ENCODE measurements around the gene RPL35.

Gene RPL35

GRCh38 chr9:124877021-124877782 lies 15.4 kb upstream of the RPL35 start:
- TF ChIP-seq, protein P1, sequence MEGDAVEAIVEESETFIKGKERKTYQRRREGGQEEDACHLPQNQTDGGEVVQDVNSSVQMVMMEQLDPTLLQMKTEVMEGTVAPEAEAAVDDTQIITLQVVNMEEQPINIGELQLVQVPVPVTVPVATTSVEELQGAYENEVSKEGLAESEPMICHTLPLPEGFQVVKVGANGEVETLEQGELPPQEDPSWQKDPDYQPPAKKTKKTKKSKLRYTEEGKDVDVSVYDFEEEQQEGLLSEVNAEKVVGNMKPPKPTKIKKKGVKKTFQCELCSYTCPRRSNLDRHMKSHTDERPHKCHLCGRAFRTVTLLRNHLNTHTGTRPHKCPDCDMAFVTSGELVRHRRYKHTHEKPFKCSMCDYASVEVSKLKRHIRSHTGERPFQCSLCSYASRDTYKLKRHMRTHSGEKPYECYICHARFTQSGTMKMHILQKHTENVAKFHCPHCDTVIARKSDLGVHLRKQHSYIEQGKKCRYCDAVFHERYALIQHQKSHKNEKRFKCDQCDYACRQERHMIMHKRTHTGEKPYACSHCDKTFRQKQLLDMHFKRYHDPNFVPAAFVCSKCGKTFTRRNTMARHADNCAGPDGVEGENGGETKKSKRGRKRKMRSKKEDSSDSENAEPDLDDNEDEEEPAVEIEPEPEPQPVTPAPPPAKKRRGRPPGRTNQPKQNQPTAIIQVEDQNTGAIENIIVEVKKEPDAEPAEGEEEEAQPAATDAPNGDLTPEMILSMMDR (IDR thresholded peaks at IDR 0.05), result no peak
- peaks cover 89% of the 10 kb centered on the region for H3K36me3 ChIP-seq
- H3K27me3 ChIP-seq, result no peaks in the 10 kb centered on the region
- no peaks in the 10 kb centered on the region for H3K4me1 ChIP-seq (ENCODE audit: control insufficient read depth in 1 of 2, insufficient read depth in 1 of 2, low read depth in 1 of 2, low read length in 1 of 2)
- H3K9me3 ChIP-seq, result no peaks in the 10 kb centered on the region
- no peak overlapping the region for H3K4me3 ChIP-seq (ENCODE audit: low read depth in 1 of 2, low read length in 1 of 2)
- H3K27ac ChIP-seq, result no peak overlapping the region

DNA sequence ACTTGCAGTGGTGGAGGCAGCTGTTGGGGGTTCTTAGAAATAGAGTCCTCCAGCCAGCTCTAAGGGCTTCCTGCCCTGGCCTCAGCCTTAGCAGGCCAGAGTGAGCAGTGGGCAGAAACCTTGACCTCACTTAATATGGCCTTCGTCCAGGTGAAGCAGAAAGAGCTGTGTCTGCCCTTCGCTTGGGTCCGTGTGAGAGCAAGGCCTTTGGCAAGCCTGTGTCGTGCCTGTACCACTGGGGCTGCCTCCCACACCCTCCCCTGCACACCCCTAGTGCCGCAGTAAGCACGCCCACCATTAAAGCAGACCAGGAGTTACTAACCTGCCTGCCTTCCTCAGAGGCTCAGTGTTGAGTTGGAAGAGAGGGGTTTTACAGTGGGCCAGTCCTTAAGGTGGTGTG lies 13.7 kb upstream of the RPL35 start:
- no peaks in the 10 kb centered on the region for H3K9me3 ChIP-seq
- no peaks in the 10 kb centered on the region for H3K27me3 ChIP-seq
- TF ChIP-seq, protein P1 (IDR thresholded peaks at IDR 0.05), result no peak
- peaks cover 77% of the 10 kb centered on the region for H3K36me3 ChIP-seq
- no peak overlapping the region for H3K27ac ChIP-seq
- H3K4me3 ChIP-seq (ENCODE audit: low read depth in 1 of 2, low read length in 1 of 2), result no peak overlapping the region
- H3K4me1 ChIP-seq (ENCODE audit: control insufficient read depth in 1 of 2, insufficient read depth in 1 of 2, low read depth in 1 of 2, low read length in 1 of 2), result peaks cover 4 to 11% of the 10 kb centered on the region in 2 experiments

GRCh38 chr9:124873664-124874063 lies 11.9 kb upstream of the RPL35 start:
- H3K4me1 ChIP-seq (ENCODE audit: control insufficient read depth in 1 of 2, insufficient read depth in 1 of 2, low read depth in 1 of 2, low read length in 1 of 2), result peaks cover 16 to 25% of the 10 kb centered on the region in 2 experiments
- no peaks in the 10 kb centered on the region for H3K27me3 ChIP-seq
- H3K36me3 ChIP-seq, result peaks cover 59% of the 10 kb centered on the region
- H3K27ac ChIP-seq, result no peak overlapping the region
- TF ChIP-seq, protein P1 (IDR thresholded peaks at IDR 0.05), result no peak
- H3K9me3 ChIP-seq, result no peaks in the 10 kb centered on the region
- no peak overlapping the region for H3K4me3 ChIP-seq (ENCODE audit: low read depth in 1 of 2, low read length in 1 of 2)

GRCh38 chr9:124871156-124871561 lies 9.4 kb upstream of the RPL35 start:
- TF ChIP-seq, protein P1 (IDR thresholded peaks at IDR 0.05), result no peak
- Histone ChIP-seq H3K4me1 (ENCODE audit: control insufficient read depth in 1 of 2, insufficient read depth in 1 of 2, low read depth in 1 of 2, low read length in 1 of 2) (peaks cover 24 to 34% of the 10 kb centered on the region in 2 experiments), H3K36me3 (peaks cover 34% of the 10 kb centered on the region), H3K4me3 (ENCODE audit: low read depth in 1 of 2, low read length in 1 of 2) (peak overlapping the region in 1 of 2 experiments; percentile 93), H3K27ac (no peak overlapping the region), H3K27me3 (no peaks in the 10 kb centered on the region), H3K9me3 (no peaks in the 10 kb centered on the region)

GRCh38 chr9:124870723-124871122 lies 9.0 kb upstream of the RPL35 start:
- H3K27me3 ChIP-seq, result no peaks in the 10 kb centered on the region
- H3K36me3 ChIP-seq, result peaks cover 30% of the 10 kb centered on the region
- H3K27ac ChIP-seq, result peak overlapping the region; percentile 91
- H3K4me3 ChIP-seq (ENCODE audit: low read depth in 1 of 2, low read length in 1 of 2), result peak overlapping the region in 1 of 2 experiments; percentile 93
- peaks cover 24 to 34% of the 10 kb centered on the region in 2 experiments for H3K4me1 ChIP-seq (ENCODE audit: control insufficient read depth in 1 of 2, insufficient read depth in 1 of 2, low read depth in 1 of 2, low read length in 1 of 2)
- H3K9me3 ChIP-seq, result no peaks in the 10 kb centered on the region
- TF ChIP-seq, protein P1 (IDR thresholded peaks at IDR 0.05), result no peak

Measured in neutrophil (primary cell).